Lung (tissue), 12 donors: ENCODE data around the gene AJAP1. TPM values are rescaled to one million over a fixed set of nuclear protein-coding genes. Genes with fewer than 3 reads are reported as not detected.
A peak's percentile ranks its signal among the peaks of the same experiment; 100 is the strongest.

Experiments
- ATAC-seq: fragments of 200-7000 bp; cut with Tn5 transposase; one replicate; pipeline ENCODE4 v1.9.1; 2020; ENCODE audit warnings: moderate number of reproducible peaks; ENCODE audit not compliant: insufficient read depth, low FRiP score
- DNase-seq, 3 donors: peaks; one replicate each; pipeline ENCODE4 v3.0.0-alpha.2; 2013 to 2017
- H3K27ac ChIP-seq, 2 donors: one replicate each; pipeline ENCODE4 v1.5.1; 2013; ENCODE audit warnings: mild to moderate bottlenecking in 2 of 2, moderate library complexity in 2 of 2, control low read depth in 1 of 2, inconsistent platforms in 1 of 2, low read depth in 1 of 2, low read length in 1 of 2
- H3K27me3 ChIP-seq, 3 donors: one replicate each; pipeline ENCODE4 v1.5.1; 2013; ENCODE audit warnings: low read length in 2 of 3; ENCODE audit not compliant: control insufficient read depth in 3 of 3, insufficient read depth in 3 of 3
- H3K36me3 ChIP-seq, 4 donors: one replicate each; pipeline ENCODE4 v1.5.1; 2013; ENCODE audit warnings: low read length in 4 of 4, mild to moderate bottlenecking in 1 of 4, moderate library complexity in 1 of 4; ENCODE audit not compliant: control insufficient read depth in 4 of 4, insufficient read depth in 4 of 4
- H3K4me1 ChIP-seq, 5 donors: one replicate each; pipeline ENCODE4 v1.5.1; 2013; ENCODE audit warnings: low read length in 5 of 5, mild to moderate bottlenecking in 2 of 5, moderate library complexity in 1 of 5; ENCODE audit not compliant: control insufficient read depth in 5 of 5, insufficient read depth in 5 of 5
- H3K4me3 ChIP-seq: one replicate; pipeline ENCODE4 v1.5.1; 2013; ENCODE audit warnings: mild to moderate bottlenecking, control low read depth, moderate library complexity
- H3K9ac ChIP-seq, 2 donors: one replicate each; pipeline ENCODE4 v1.5.1; 2013; ENCODE audit warnings: low read length in 2 of 2, control low read depth in 1 of 2; ENCODE audit not compliant: insufficient read depth in 1 of 2
- H3K9me3 ChIP-seq, 4 donors: one replicate each; pipeline ENCODE4 v1.5.1; 2013; ENCODE audit warnings: low read length in 3 of 4, mild to moderate bottlenecking in 1 of 4, moderate library complexity in 1 of 4; ENCODE audit not compliant: control insufficient read depth in 4 of 4, insufficient read depth in 3 of 4
- CTCF ChIP-seq: IDR thresholded peaks from 2 replicates; pipeline ENCODE4 v1.5.1; 2012; ENCODE audit warnings: mild to moderate bottlenecking; ENCODE audit errors: control extremely low read depth, extremely low read depth
- WGBS, 2 donors: extraction: QIAGEN DNeasy Blood & Tissue Kit; methylation state at CpG; one replicate each; pipeline ENCODE4 v1.1.7; 2013; 5-methylcytosine and 5-hydroxymethylcytosine counted together
- polyA plus RNA-seq, 2 donors: library from polyadenylated mRNA; stranded (reverse); fragments of 200-250 nt; gene quantifications; one replicate each; pipeline ENCODE4 v1.2.1, GENCODE V29; 2013
- total RNA-seq, 2 donors: library from RNA; depleted of rRNA in 1 of 2; stranded (reverse); fragments of >200 nt in 1 of 2; gene quantifications; one replicate each; pipeline ENCODE4 v1.2.1, GENCODE V29; 2014 to 2021
- donor health status: control.
- donor health status: control.
- donor health status: Bipolar disorder and iron deficiency.
- donor health status: healthy.
- donor health status: DM: yes; HTN: yes; CAD: no.

Gene AJAP1
- total and polyA plus RNA-seq, 4 donors, result 0.05 to 0.77 (median 0.19) TPM

DNA sequence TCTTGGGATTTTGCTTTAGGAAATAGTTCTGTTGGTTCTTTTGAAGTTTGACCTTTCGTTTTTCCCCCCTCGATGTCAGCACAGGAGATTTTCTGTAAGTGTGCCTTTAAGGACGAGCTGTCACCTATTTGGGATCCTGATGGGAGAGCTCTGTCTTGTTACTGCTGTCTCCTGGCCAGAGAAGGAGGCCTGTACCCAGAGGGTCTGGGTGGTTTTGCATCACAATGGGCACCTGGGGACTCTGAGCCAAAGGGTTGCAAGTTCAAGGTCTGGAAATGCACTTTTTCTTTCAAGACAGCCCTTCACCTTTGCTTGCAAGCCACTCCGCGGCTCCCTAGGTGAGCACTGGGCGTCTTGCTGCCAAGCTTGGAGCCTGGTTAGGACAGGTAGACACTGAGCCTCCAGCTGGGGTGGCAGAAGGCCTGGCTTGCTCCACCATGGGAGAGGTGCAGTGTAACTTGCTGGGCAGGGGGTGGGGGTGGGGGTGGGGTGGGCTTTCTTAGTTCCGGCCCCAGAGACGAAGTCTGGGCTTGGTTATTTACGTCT, 2.9 kb downstream of the AJAP1 start:
- DNase-seq (no peak), ATAC-seq (no peak)
- Histone ChIP-seq H3K27ac (no peak overlapping the region), H3K4me3 (no peak overlapping the region), H3K36me3 (no peaks in the 10 kb centered on the region), H3K4me1 (peaks cover 0 to 16% (median 10%) of the 10 kb centered on the region in 5 donors), H3K9ac (no peak overlapping the region), H3K27me3 (peaks cover 53 to 72% (median 59%) of the 10 kb centered on the region in 3 donors), H3K9me3 (peaks cover 0 to 2% (median 0%) of the 10 kb centered on the region in 4 donors)
- 4 to 17% methylated on average over 9 of the region's 9 CpGs for WGBS, 2 donors
- no peak for TF ChIP-seq CTCF

- Histone ChIP-seq H3K9me3 (peaks cover 0 to 2% (median 0%) of the 10 kb centered on the region in 4 donors), H3K9ac (no peak overlapping the region), H3K36me3 (no peaks in the 10 kb centered on the region), H3K4me1 (peaks cover 0 to 16% (median 5%) of the 10 kb centered on the region in 5 donors), H3K27me3 (peaks cover 49 to 71% (median 60%) of the 10 kb centered on the region in 3 donors), H3K27ac (no peak overlapping the region), H3K4me3 (no peak overlapping the region)
- DNase-seq, result peak; percentile 62 to 69 (median 64)
- TF ChIP-seq CTCF, result no peak
- 14 to 36% methylated on average over 24 of the region's 24 CpGs for WGBS, 2 donors
- no peak for ATAC-seq
Observed at GRCh38 chr1:4657960-4658541, 3.6 kb downstream of the AJAP1 start.

DNA sequence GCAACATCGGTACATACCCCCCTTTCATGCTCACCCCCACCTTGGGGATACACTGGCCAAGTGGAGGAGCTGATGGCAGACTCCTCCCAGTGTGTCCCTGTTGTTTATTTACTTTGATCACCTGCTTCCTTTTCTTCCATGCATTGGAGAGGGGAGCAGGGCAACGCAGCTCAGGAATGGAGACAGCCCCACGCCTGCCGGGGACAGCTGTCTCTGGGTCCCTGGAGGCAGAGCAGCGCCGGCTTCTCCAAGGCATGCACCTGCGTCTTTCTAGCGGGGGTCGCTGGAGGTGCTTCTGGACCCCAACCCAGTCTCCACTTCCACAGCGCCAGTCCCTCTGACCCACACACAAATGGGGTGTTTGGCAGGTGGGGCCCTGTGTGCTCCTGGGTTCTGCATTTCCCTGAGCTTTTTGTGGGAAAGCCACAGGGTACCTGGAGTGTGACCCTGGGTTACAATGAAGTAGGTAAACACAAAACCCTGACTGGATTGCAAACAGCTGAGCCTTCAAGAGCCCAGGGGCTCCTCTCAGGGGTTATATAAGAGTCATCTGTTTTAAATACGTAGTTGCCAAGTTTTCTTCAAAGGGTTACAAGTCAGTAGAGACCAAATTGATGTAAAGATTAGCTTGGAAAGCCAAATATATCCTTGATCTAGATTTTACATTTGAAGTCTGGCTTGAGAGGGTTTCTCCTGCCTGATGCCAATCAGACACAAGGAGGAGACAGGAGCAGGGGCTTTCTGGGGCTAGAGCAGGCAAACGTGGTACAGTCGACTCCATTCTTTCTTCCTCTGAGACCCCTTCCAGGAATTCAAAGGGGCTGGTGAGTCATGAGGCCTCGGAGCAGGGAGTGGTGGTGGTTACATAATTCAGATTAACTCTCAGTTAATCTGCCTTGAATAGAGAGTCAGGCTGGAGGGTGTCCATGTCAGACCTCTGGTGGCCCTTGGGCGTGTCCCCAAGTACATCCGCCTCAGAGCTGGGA, 4.5 kb downstream of the AJAP1 start:
- Histone ChIP-seq H3K36me3 (no peaks in the 10 kb centered on the region), H3K4me3 (no peak overlapping the region), H3K9me3 (peaks cover 0 to 2% (median 0%) of the 10 kb centered on the region in 4 donors), H3K27ac (no peak overlapping the region), H3K9ac (no peak overlapping the region), H3K27me3 (peaks cover 40 to 67% (median 53%) of the 10 kb centered on the region in 3 donors), H3K4me1 (peaks cover 0 to 16% (median 5%) of the 10 kb centered on the region in 5 donors)
- 13 to 25% methylated on average over 16 of the region's 16 CpGs for WGBS, 2 donors
- no peak for ATAC-seq
- no peak for TF ChIP-seq CTCF
- no peak for DNase-seq
